Activated CD8-positive, alpha-beta memory T cell treated with anti-CD3 and anti-CD28 coated beads, Interleukin-2, amount 50 U/mL, for 24 hours (primary cell): ENCODE measurements around the gene SCN4B.

Experiments used
- DNase-seq: peaks from one replicate; pipeline ENCODE4 v3.0.0-alpha.2; 2020; ENCODE audit errors: extremely low read depth

Gene SCN4B

GRCh38 chr11:118099838-118100556, 52.6 kb downstream of the SCN4B start:
- no peak for DNase-seq

GRCh38 chr11:118098996-118099837, 53.4 kb downstream of the SCN4B start:
- DNase-seq: no peak

GRCh38 chr11:118095967-118096367, 56.7 kb downstream of the SCN4B start:
- DNase-seq: no peak

- DNase-seq: no peak
Observed at GRCh38 chr11:118095493-118095892, 57.1 kb downstream of the SCN4B start.

- no peak for DNase-seq
Observed at GRCh38 chr11:118092907-118093571, 59.6 kb downstream of the SCN4B start.

GRCh38 chr11:118091690-118092089, 60.9 kb downstream of the SCN4B start:
- no peak for DNase-seq

- no peak for DNase-seq
Observed at GRCh38 chr11:118090545-118091162, 62.0 kb downstream of the SCN4B start.

GRCh38 chr11:118088531-118088930, 64.1 kb downstream of the SCN4B start:
- DNase-seq: no peak

GRCh38 chr11:118087931-118088330, 64.7 kb downstream of the SCN4B start:
- DNase-seq: no peak

GRCh38 chr11:118086913-118087768, 65.5 kb downstream of the SCN4B start, which contains the start of gene SMIM35:
TSS of gene SMIM35 (minus strand) at chr11:118086963. CDS start at chr11:118086757, 206 bp downstream.
- no peak for DNase-seq

GRCh38 chr11:118084656-118085055, 68.0 kb downstream of the SCN4B start:
- no peak for DNase-seq

- no peak for DNase-seq
Observed at GRCh38 chr11:118084247-118084646, 68.4 kb downstream of the SCN4B start.
